GM19468 (cell line): ENCODE data around the gene KIAA1328.

Source experiments
- ATAC-seq: cut with Tn5 transposase; IDR thresholded peaks from one replicate; pipeline ENCODE4 v1.9.1; 2021; ENCODE audit warnings: mild to moderate bottlenecking, moderate library complexity, moderate number of reproducible peaks; ENCODE audit not compliant: unreplicated experiment; ENCODE audit errors: extremely low read depth

Gene KIAA1328

GRCh38 chr18:36933552-36933951, 104.6 kb downstream of the KIAA1328 start:
- no peak for ATAC-seq

GRCh38 chr18:36934884-36935283, 106.0 kb downstream of the KIAA1328 start:
- ATAC-seq: no peak

GRCh38 chr18:36942264-36942663, 113.3 kb downstream of the KIAA1328 start:
- ATAC-seq: peak; percentile 46

- ATAC-seq: no peak
Observed at GRCh38 chr18:36947820-36948348, 119.0 kb downstream of the KIAA1328 start.

GRCh38 chr18:36950282-36950681, 121.4 kb downstream of the KIAA1328 start:
- ATAC-seq: no peak

GRCh38 chr18:36950960-36951359, 122.0 kb downstream of the KIAA1328 start:
- ATAC-seq: no peak

GRCh38 chr18:36953047-36953446, 124.1 kb downstream of the KIAA1328 start:
- no peak for ATAC-seq

- no peak for ATAC-seq
Observed at GRCh38 chr18:36960038-36960437, 131.1 kb downstream of the KIAA1328 start.

- no peak for ATAC-seq
Observed at GRCh38 chr18:36963464-36963863, 134.5 kb downstream of the KIAA1328 start.

- no peak for ATAC-seq
Observed at GRCh38 chr18:36974686-36975085, 145.8 kb downstream of the KIAA1328 start.

GRCh38 chr18:36977121-36977520, 148.2 kb downstream of the KIAA1328 start:
- ATAC-seq: no peak

GRCh38 chr18:36993068-36993467, 164.1 kb downstream of the KIAA1328 start:
- ATAC-seq: no peak

GRCh38 chr18:37006742-37007141, 177.8 kb downstream of the KIAA1328 start:
- ATAC-seq: peak; percentile 37

- ATAC-seq: no peak
Observed at GRCh38 chr18:37012452-37012851, 183.5 kb downstream of the KIAA1328 start.

GRCh38 chr18:37019157-37019827, 190.4 kb downstream of the KIAA1328 start:
- ATAC-seq: no peak

GRCh38 chr18:37033419-37033818, 204.5 kb downstream of the KIAA1328 start:
- no peak for ATAC-seq

GRCh38 chr18:37042381-37042780, 213.5 kb downstream of the KIAA1328 start:
- ATAC-seq: no peak

GRCh38 chr18:37055137-37055802, 226.3 kb downstream of the KIAA1328 start:
- ATAC-seq: no peak

GRCh38 chr18:37064187-37064586, 235.3 kb downstream of the KIAA1328 start:
- no peak for ATAC-seq

GRCh38 chr18:37065254-37065653, 236.3 kb downstream of the KIAA1328 start:
- no peak for ATAC-seq

- ATAC-seq: no peak
Observed at GRCh38 chr18:37084912-37085311, 256.0 kb downstream of the KIAA1328 start.

GRCh38 chr18:37085362-37085761, 256.4 kb downstream of the KIAA1328 start:
- no peak for ATAC-seq
